HG02623 (cell line): Measurements from ENCODE around the gene VPS37B.

Source experiments
- ATAC-seq: cut with Tn5 transposase; IDR thresholded peaks from one replicate; pipeline ENCODE4 v1.9.1; 2021; ENCODE audit warnings: moderate library complexity; ENCODE audit not compliant: unreplicated experiment

The VPS37B gene

DNA sequence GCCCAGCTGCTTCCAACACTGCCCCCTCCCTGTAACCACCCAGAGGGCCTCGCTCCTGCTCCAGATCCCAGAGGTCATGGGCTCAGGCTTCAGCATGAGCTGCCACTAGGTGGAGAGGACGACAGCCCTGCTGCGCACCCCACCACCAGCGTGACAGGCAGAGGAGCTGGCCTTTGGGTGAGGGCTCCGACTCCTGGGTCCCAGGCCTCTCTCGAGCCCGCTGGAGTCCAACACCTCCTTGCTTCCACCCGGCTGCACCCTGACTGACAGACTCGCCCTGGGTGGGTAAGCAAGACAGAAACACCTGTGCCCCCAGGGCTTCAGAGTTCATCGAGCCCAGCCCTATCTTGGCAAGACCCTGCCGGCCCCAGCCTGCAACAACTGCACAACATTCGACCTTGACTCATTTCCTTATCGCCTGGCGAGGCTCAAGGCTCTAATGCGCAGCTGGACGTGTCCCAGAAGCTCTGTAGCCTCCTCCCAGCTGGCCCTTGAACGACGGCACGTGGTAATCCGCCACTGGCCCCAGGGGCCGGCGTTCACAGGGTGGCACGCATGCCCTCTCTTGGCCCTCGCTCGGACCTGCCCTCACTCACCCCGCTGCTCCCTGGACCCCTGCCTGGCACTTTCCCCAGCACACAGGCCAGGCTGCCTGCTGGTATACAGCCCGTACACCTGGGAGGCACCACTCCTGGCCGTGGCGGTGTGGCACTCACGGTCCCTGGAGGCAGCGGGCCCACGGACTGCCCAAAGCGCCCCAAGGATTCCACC, 28.0 kb downstream of the VPS37B start:
- ATAC-seq = no peak

- ATAC-seq = no peak
These were observed 28.8 kb downstream of the VPS37B start for GRCh38 chr12:122866950-122867607.

GRCh38 chr12:122866379-122866778, 29.5 kb downstream of the VPS37B start:
- ATAC-seq = no peak

DNA sequence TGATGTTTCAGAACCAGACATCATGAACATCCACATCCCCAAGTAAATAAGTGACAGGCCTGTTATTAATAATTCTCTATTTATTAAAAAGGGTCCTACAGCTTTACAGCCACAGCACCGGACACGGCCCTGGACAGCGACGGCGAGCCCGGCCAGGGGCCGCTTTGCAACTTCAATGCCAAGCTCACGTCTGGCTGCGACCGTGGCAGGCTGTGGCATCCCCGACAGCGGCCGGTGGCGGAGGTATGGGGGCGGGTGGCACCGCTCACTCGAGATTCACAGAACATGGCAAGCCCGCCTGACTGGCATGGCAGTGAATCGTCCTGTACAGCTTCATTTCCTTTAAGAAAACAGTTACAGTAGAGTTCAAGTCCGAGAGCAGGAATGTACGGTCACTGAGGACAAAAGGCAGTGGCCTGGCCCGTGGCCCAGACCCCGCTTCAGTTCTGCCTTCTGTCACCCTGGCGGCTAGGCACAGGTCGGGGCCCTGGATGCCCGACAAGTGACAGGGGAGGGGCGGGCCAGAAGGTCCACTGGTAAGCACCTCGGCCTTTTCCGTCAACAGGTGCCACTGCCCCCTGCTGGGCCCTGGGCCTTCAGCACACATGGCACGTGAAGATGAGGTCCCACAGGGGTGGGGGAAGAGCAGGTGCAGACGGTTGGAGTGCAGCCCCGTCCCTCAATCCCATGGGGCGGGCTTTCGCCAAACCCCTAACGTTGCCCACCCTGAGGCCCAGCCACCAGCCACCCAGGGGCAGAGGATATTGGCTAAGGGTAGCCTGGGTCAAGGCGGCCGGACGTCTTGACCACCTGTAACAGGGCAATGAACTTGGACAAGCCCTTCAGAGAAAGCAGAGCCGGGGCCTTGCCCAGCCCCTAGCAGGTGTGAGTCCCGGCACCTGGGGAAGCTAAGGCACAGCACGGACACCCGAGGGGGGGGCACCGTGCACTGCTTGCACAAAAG, 30.4 kb downstream of the VPS37B start:
- no peak for ATAC-seq

GRCh38 chr12:122864894-122865253, 31.1 kb downstream of the VPS37B start:
- ATAC-seq = no peak

GRCh38 chr12:122862872-122863701, 32.8 kb downstream of the VPS37B start:
- no peak for ATAC-seq

DNA sequence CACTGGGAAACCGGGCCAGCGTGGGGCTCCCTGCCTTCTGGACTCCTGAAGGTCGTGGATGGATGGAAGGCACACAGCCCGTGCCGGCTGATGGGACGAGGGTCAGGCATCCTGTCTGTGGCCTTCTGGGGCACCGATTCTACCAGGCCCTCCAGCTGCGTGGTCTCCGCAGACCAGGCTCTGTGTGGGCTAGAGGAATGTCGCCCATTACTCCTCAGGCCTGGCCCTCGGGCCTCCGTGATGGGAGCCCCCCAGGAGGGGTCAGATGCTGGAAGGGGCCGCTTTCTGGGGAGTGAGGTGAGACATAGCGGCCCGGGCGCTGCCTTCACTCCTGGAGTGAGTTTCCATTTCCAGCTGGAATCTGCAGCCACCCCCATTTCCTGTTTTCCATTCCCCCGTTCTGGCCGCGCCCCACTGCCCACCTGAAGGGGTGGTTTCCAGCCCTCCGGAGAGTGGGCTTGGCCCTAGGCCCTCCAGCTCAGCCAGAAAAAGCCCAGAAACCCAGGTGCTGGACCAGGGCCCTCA, 33.8 kb downstream of the VPS37B start:
- no peak for ATAC-seq

DNA sequence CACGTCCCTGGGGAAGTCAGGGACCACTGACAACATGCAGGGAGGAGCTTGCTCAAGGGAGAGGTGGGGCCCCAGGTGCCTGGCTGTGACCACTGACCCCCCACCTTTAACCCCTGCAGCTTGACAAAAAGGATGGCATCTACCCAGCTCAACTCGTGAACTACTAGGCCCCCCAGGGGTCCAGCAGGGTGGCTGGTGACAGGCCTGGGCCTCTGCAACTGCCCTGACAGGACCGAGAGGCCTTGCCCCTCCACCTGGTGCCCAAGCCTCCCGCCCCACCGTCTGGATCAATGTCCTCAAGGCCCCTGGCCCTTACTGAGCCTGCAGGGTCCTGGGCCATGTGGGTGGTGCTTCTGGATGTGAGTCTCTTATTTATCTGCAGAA, 34.3 kb downstream of the VPS37B start:
- ATAC-seq = no peak

GRCh38 chr12:122860854-122861586, 34.9 kb downstream of the VPS37B start:
- no peak for ATAC-seq

- ATAC-seq = no peak
These were observed 35.7 kb downstream of the VPS37B start for GRCh38 chr12:122860040-122860853.

DNA sequence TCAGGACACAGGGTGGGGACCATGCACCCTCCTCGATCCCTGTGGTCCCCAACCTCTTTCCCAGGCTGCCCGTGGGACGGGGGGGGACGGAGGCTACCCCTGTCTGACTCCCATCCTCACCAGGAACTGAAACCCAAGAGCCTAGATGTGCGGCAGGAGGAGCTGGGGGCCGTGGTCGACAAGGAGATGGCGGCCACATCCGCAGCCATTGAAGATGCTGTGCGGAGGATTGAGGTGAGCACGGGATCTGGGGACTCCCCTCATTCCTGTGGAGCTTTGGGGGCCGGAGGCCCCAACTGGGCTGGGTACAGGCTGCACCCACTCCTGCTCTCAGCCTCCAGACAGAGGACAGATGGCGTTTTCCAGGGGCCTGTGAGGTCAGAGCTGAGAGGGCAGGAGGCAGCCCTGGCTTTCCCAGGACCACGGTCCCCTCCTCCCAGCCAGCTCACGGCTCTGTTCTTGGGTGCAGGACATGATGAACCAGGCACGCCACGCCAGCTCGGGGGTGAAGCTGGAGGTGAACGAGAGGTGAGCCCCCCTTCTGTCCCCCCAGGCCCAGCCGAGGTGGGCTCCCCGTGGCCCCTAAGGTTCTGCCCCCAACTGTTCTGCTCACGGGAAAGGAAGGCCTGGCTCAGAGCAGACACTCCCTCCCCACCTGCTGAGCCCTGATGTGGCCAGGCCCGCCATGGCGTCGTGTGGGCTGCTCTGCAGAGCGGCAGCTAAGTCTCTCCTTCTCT, 36.5 kb downstream of the VPS37B start:
- no peak for ATAC-seq

- ATAC-seq = no peak
These were observed 37.2 kb downstream of the VPS37B start for GRCh38 chr12:122858591-122859302.

DNA sequence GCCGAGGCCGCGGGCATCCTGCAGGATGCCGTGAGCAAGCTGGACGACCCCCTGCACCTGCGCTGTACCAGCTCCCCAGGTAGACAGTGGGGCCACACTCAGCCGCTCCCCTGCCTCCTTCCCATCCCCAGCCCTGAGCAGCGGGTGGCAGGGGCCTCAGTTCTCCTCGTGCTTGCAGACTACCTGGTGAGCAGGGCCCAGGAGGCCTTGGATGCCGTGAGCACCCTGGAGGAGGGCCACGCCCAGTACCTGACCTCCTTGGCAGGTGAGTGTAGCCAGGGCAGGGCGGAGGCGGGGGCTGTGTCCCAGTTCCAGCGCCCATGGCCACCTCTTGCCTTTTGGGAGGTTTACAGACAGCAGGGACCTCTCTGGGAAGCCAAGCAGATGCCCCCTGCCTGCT, 37.8 kb downstream of the VPS37B start:
- no peak for ATAC-seq

GRCh38 chr12:122856999-122857671, 38.8 kb downstream of the VPS37B start:
- no peak for ATAC-seq

GRCh38 chr12:122855928-122856831, 39.7 kb downstream of the VPS37B start:
- ATAC-seq = no peak
